Measurements from ENCODE around the gene DEPDC7.
"Not testable (repeated sequence)": the region's sequence is repeated elsewhere in the genome, so short reads cannot be mapped to it uniquely, and the experiment has no call there.

DEPDC7 gene

GRCh38 chr11:33015621-33016551 is at the start of gene DEPDC7:
TSS of gene DEPDC7 (plus strand) at chr11:33015878. CDS start at chr11:33015956, 78 bp downstream.
- TF ChIP-seq MAX (IDR thresholded peaks at IDR 0.05; ENCODE audit: low read depth, low read length) (peak; percentile 71), MYC (IDR thresholded peaks at IDR 0.05; ENCODE audit: low read depth, low read length) (no peak; the same call in 1 of the 2 replicates), POLR2A (IDR thresholded peaks at IDR 0.05; ENCODE audit: extremely low read depth, insufficient read length) (no peak), CTCF (IDR thresholded peaks at IDR 0.05; ENCODE audit: low read depth, low read length) (no peak)
- DNase-seq (ENCODE audit: low read depth) = peak; percentile 87
- peak within 1 kb of the TSS; percentile 77 for H3K4me3 ChIP-seq (ENCODE audit: low read depth, low read length)

GRCh38 chr11:32968541-32968940 is 47.1 kb upstream of the DEPDC7 start:
- H3K4me3 ChIP-seq (ENCODE audit: low read depth, low read length) = no peak overlapping the region
- no peak for DNase-seq (ENCODE audit: low read depth)
- TF ChIP-seq CTCF (IDR thresholded peaks at IDR 0.05; ENCODE audit: low read depth, low read length) = no peak
- no peak for TF ChIP-seq MAX (IDR thresholded peaks at IDR 0.05; ENCODE audit: low read depth, low read length)
- no peak for TF ChIP-seq POLR2A (IDR thresholded peaks at IDR 0.05; ENCODE audit: extremely low read depth, insufficient read length)
- no peak for TF ChIP-seq MYC (IDR thresholded peaks at IDR 0.05; ENCODE audit: low read depth, low read length)

- not testable (repeated sequence) for H3K4me3 ChIP-seq (ENCODE audit: low read depth, low read length); DNase-seq (ENCODE audit: low read depth)
Measured at GRCh38 chr11:32972233-32972632, 43.4 kb upstream of the DEPDC7 start.

GRCh38 chr11:32972781-32973180 is 42.9 kb upstream of the DEPDC7 start:
- TF ChIP-seq MAX (IDR thresholded peaks at IDR 0.05; ENCODE audit: low read depth, low read length) = no peak
- no peak for TF ChIP-seq POLR2A (IDR thresholded peaks at IDR 0.05; ENCODE audit: extremely low read depth, insufficient read length)
- no peak for TF ChIP-seq CTCF (IDR thresholded peaks at IDR 0.05; ENCODE audit: low read depth, low read length)
- TF ChIP-seq MYC (IDR thresholded peaks at IDR 0.05; ENCODE audit: low read depth, low read length) = no peak
- no peak for DNase-seq (ENCODE audit: low read depth)
- H3K4me3 ChIP-seq (ENCODE audit: low read depth, low read length) = no peak overlapping the region

GRCh38 chr11:32982626-32983025 is 33.1 kb upstream of the DEPDC7 start:
- TF ChIP-seq MYC (IDR thresholded peaks at IDR 0.05; ENCODE audit: low read depth, low read length) (no peak), MAX (IDR thresholded peaks at IDR 0.05; ENCODE audit: low read depth, low read length) (no peak), CTCF (IDR thresholded peaks at IDR 0.05; ENCODE audit: low read depth, low read length) (no peak), POLR2A (IDR thresholded peaks at IDR 0.05; ENCODE audit: extremely low read depth, insufficient read length) (no peak)
- no peak overlapping the region for H3K4me3 ChIP-seq (ENCODE audit: low read depth, low read length)
- no peak for DNase-seq (ENCODE audit: low read depth)

- no peak for DNase-seq (ENCODE audit: low read depth)
- H3K4me3 ChIP-seq (ENCODE audit: low read depth, low read length) = no peak overlapping the region
- no peak for TF ChIP-seq POLR2A (IDR thresholded peaks at IDR 0.05; ENCODE audit: extremely low read depth, insufficient read length)
- TF ChIP-seq MAX (IDR thresholded peaks at IDR 0.05; ENCODE audit: low read depth, low read length) = no peak
- TF ChIP-seq CTCF (IDR thresholded peaks at IDR 0.05; ENCODE audit: low read depth, low read length) = no peak
- no peak for TF ChIP-seq MYC (IDR thresholded peaks at IDR 0.05; ENCODE audit: low read depth, low read length)
Measured at GRCh38 chr11:32983506-32983905, 32.2 kb upstream of the DEPDC7 start.

Data from NB4 (cell line).